Adipocyte (in vitro differentiated cells): ENCODE data around the gene RING1.

Experiments used
- DNase-seq: peaks from one replicate; pipeline ENCODE4 v3.0.0-alpha.2; 2015; ENCODE audit warnings: low read depth
- H3K27me3 ChIP-seq: replicated peaks from 2 replicates; pipeline ENCODE4 v1.7.0; 2013; ENCODE audit warnings: mild to moderate bottlenecking, low read length, moderate library complexity; ENCODE audit not compliant: control insufficient read depth, insufficient read depth
- H3K36me3 ChIP-seq: 2 replicates; pipeline ENCODE4 v1.7.0; 2013; ENCODE audit warnings: low read length, mild to moderate bottlenecking, moderate library complexity; ENCODE audit not compliant: control insufficient read depth, insufficient read depth, severe bottlenecking
- H3K4me1 ChIP-seq: 2 replicates; pipeline ENCODE4 v1.7.0; 2013; ENCODE audit warnings: mild to moderate bottlenecking, low read length, moderate library complexity; ENCODE audit not compliant: control insufficient read depth, insufficient read depth
- H3K4me3 ChIP-seq: 2 replicates; pipeline ENCODE4 v1.7.0; 2013; ENCODE audit warnings: mild to moderate bottlenecking, low read length, moderate library complexity
- H3K9ac ChIP-seq: 2 replicates; pipeline ENCODE4 v1.7.0; 2013; ENCODE audit warnings: mild to moderate bottlenecking, low read length, moderate library complexity
- H3K9me3 ChIP-seq: 2 replicates; pipeline ENCODE4 v1.7.0; 2013; ENCODE audit warnings: mild to moderate bottlenecking, low read length, moderate library complexity; ENCODE audit not compliant: control insufficient read depth

Gene RING1

GRCh38 chr6:33247977-33248642 lies 39.8 kb downstream of the RING1 start:
- H3K9ac ChIP-seq, result peak overlapping the region; percentile 89
- no peaks in the 10 kb centered on the region for H3K9me3 ChIP-seq
- H3K36me3 ChIP-seq, result peaks cover 8% of the 10 kb centered on the region
- H3K4me1 ChIP-seq, result peaks cover 45% of the 10 kb centered on the region
- H3K4me3 ChIP-seq, result peak overlapping the region; percentile 90
- H3K27me3 ChIP-seq, result no peaks in the 10 kb centered on the region
- DNase-seq, result peak; percentile 96

GRCh38 chr6:33248643-33248931 lies 40.3 kb downstream of the RING1 start:
- Histone ChIP-seq H3K27me3 (no peaks in the 10 kb centered on the region), H3K9ac (peak overlapping the region; percentile 89), H3K36me3 (peaks cover 8% of the 10 kb centered on the region), H3K4me3 (peak overlapping the region; percentile 90), H3K9me3 (no peaks in the 10 kb centered on the region), H3K4me1 (peaks cover 46% of the 10 kb centered on the region)
- DNase-seq, result peak; percentile 70

- no peaks in the 10 kb centered on the region for H3K9me3 ChIP-seq
- peaks cover 46% of the 10 kb centered on the region for H3K4me1 ChIP-seq
- peaks cover 8% of the 10 kb centered on the region for H3K36me3 ChIP-seq
- H3K4me3 ChIP-seq, result peak overlapping the region; percentile 90
- H3K9ac ChIP-seq, result peak overlapping the region; percentile 98
- no peaks in the 10 kb centered on the region for H3K27me3 ChIP-seq
- DNase-seq, result peak; percentile 99
These were observed 40.8 kb downstream of the RING1 start for GRCh38 chr6:33248932-33249731.

GRCh38 chr6:33249732-33250630 lies 41.7 kb downstream of the RING1 start:
- Histone ChIP-seq H3K4me1 (peaks cover 46% of the 10 kb centered on the region), H3K9me3 (no peaks in the 10 kb centered on the region), H3K36me3 (peaks cover 11% of the 10 kb centered on the region), H3K4me3 (peak overlapping the region; percentile 90), H3K9ac (peak overlapping the region; percentile 98), H3K27me3 (no peaks in the 10 kb centered on the region)
- DNase-seq, result peak; percentile 80

GRCh38 chr6:33250731-33251130 lies 42.4 kb downstream of the RING1 start:
- peak overlapping the region; percentile 98 for H3K9ac ChIP-seq
- no peaks in the 10 kb centered on the region for H3K27me3 ChIP-seq
- peak overlapping the region; percentile 90 for H3K4me3 ChIP-seq
- DNase-seq, result no peak
- peaks cover 46% of the 10 kb centered on the region for H3K4me1 ChIP-seq
- no peaks in the 10 kb centered on the region for H3K9me3 ChIP-seq
- H3K36me3 ChIP-seq, result peaks cover 15% of the 10 kb centered on the region

GRCh38 chr6:33251395-33252012 lies 43.2 kb downstream of the RING1 start:
- DNase-seq, result no peak
- Histone ChIP-seq H3K4me1 (peaks cover 46% of the 10 kb centered on the region), H3K4me3 (no peak overlapping the region), H3K36me3 (peaks cover 15% of the 10 kb centered on the region), H3K27me3 (no peaks in the 10 kb centered on the region), H3K9ac (no peak overlapping the region), H3K9me3 (no peaks in the 10 kb centered on the region)

GRCh38 chr6:33252759-33253158 lies 44.5 kb downstream of the RING1 start:
- Histone ChIP-seq H3K4me1 (peaks cover 43% of the 10 kb centered on the region), H3K4me3 (no peak overlapping the region), H3K9ac (no peak overlapping the region), H3K27me3 (no peaks in the 10 kb centered on the region), H3K9me3 (no peaks in the 10 kb centered on the region), H3K36me3 (peaks cover 19% of the 10 kb centered on the region)
- DNase-seq, result peak; percentile 39

GRCh38 chr6:33254591-33254990 lies 46.3 kb downstream of the RING1 start:
- no peak for DNase-seq
- no peak overlapping the region for H3K9ac ChIP-seq
- H3K4me1 ChIP-seq, result peaks cover 33% of the 10 kb centered on the region
- no peaks in the 10 kb centered on the region for H3K27me3 ChIP-seq
- H3K9me3 ChIP-seq, result no peaks in the 10 kb centered on the region
- H3K36me3 ChIP-seq, result peaks cover 30% of the 10 kb centered on the region
- no peak overlapping the region for H3K4me3 ChIP-seq

- no peak overlapping the region for H3K4me3 ChIP-seq
- no peak for DNase-seq
- H3K27me3 ChIP-seq, result no peaks in the 10 kb centered on the region
- H3K36me3 ChIP-seq, result peaks cover 53% of the 10 kb centered on the region
- H3K9me3 ChIP-seq, result no peaks in the 10 kb centered on the region
- H3K9ac ChIP-seq, result no peak overlapping the region
- H3K4me1 ChIP-seq, result peaks cover 7% of the 10 kb centered on the region
These were observed 50.7 kb downstream of the RING1 start for GRCh38 chr6:33259032-33259431.
